Measurements from ENCODE around the gene LHPP.

LHPP gene

GRCh38 chr10:124525751-124526600, 64.4 kb downstream of the LHPP start:
- FAIRE-seq = no peak
- no peak for DNase-seq (ENCODE audit: insufficient read length, low spot score)
- TF ChIP-seq CTCF (IDR thresholded peaks at IDR 0.05; ENCODE audit: insufficient read depth, missing control alignments) = no peak

GRCh38 chr10:124526621-124527267, 65.1 kb downstream of the LHPP start:
- no peak for TF ChIP-seq CTCF (IDR thresholded peaks at IDR 0.05; ENCODE audit: insufficient read depth, missing control alignments)
- FAIRE-seq (no peak), DNase-seq (ENCODE audit: insufficient read length, low spot score) (no peak)

- TF ChIP-seq CTCF (IDR thresholded peaks at IDR 0.05; ENCODE audit: insufficient read depth, missing control alignments) = no peak
- DNase-seq (ENCODE audit: insufficient read length, low spot score) (no peak), FAIRE-seq (no peak)
Observed at GRCh38 chr10:124527874-124528395, 66.3 kb downstream of the LHPP start.

- DNase-seq (ENCODE audit: insufficient read length, low spot score) = no peak
- no peak for FAIRE-seq
- no peak for TF ChIP-seq CTCF (IDR thresholded peaks at IDR 0.05; ENCODE audit: insufficient read depth, missing control alignments)
Observed at GRCh38 chr10:124529661-124530214, 68.1 kb downstream of the LHPP start.

DNA sequence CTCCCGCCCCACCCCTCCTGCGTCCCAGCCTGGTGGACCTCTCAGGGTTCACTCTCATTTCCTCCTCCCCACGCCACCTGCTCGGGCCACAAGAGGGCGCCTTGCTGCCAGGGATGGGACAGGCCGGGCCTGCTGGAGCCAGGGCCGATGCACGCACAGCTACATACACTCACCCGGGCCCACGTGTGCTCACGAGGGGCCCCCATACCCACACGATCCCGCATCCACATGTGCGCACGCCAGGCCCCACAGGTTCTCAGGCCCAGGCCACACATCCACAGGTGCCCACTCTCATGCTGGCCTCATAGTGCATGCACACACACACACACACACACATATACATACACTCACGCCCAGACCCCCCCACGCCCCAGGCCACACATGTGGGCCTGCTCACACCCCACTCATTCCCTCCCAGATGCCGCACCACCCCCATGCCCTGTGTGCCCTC, 68.6 kb downstream of the LHPP start:
- peak; percentile 89 for TF ChIP-seq CTCF (IDR thresholded peaks at IDR 0.05; ENCODE audit: insufficient read depth, missing control alignments)

GRCh38 chr10:124530816-124531215, 69.2 kb downstream of the LHPP start:
- no peak for FAIRE-seq
- no peak for TF ChIP-seq CTCF (IDR thresholded peaks at IDR 0.05; ENCODE audit: insufficient read depth, missing control alignments)
- DNase-seq (ENCODE audit: insufficient read length, low spot score) = no peak

More for the DNA sequence above, 68.6 kb downstream of the LHPP start:
- DNase-seq (ENCODE audit: insufficient read length, low spot score) = peak; percentile 87
- FAIRE-seq = no peak

All from D721Med (cell line).